Uterus (tissue), 2 donors: ENCODE results near the gene HDDC2.

Experiments
- POLR2A ChIP-seq, 2 donors: fragments of 450-650 bp; IDR thresholded peaks; one replicate each; pipeline ENCODE4 v1.6.1; 2016; ENCODE audit warnings: antibody characterized with exemption in 2 of 2, mild to moderate bottlenecking in 1 of 2, moderate library complexity in 1 of 2
- TF ChIP-seq, protein P1 (sequence below), 4 experiments: fragments of 200-600 bp in 2 of 4; fragments of 450-650 bp in 2 of 4; sonication (generic) in 2 of 4; IDR thresholded peaks; one replicate each; pipeline ENCODE4 v1.5.1; 2016 to 2019; ENCODE audit warnings: antibody characterized with exemption in 4 of 4, mild to moderate bottlenecking in 2 of 4, moderate library complexity in 1 of 4

- TF ChIP-seq, protein P1, sequence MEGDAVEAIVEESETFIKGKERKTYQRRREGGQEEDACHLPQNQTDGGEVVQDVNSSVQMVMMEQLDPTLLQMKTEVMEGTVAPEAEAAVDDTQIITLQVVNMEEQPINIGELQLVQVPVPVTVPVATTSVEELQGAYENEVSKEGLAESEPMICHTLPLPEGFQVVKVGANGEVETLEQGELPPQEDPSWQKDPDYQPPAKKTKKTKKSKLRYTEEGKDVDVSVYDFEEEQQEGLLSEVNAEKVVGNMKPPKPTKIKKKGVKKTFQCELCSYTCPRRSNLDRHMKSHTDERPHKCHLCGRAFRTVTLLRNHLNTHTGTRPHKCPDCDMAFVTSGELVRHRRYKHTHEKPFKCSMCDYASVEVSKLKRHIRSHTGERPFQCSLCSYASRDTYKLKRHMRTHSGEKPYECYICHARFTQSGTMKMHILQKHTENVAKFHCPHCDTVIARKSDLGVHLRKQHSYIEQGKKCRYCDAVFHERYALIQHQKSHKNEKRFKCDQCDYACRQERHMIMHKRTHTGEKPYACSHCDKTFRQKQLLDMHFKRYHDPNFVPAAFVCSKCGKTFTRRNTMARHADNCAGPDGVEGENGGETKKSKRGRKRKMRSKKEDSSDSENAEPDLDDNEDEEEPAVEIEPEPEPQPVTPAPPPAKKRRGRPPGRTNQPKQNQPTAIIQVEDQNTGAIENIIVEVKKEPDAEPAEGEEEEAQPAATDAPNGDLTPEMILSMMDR (IDR thresholded peaks at IDR 0.05): no peak
- no peak for TF ChIP-seq POLR2A (IDR thresholded peaks at IDR 0.05)
These were observed 32.3 kb downstream of the HDDC2 start for GRCh38 chr6:125269328-125269985.
